NT2/D1 (cell line): ENCODE measurements around the gene TEP1.
"Not testable (repeated sequence)": the region's sequence is repeated elsewhere in the genome, so short reads cannot be mapped to it uniquely, and the experiment has no call there.

Experiments used
- DNase-seq: peaks from one replicate; pipeline ENCODE4 v3.0.0-alpha.2; 2011; ENCODE audit warnings: low read depth, low spot score
- H3K27me3 ChIP-seq: 2 replicates; pipeline ENCODE4 v1.6.0; 2011; ENCODE audit warnings: mild to moderate bottlenecking; ENCODE audit not compliant: insufficient read length, insufficient read depth
- H3K36me3 ChIP-seq: 2 replicates; pipeline ENCODE4 v1.6.1; 2011; ENCODE audit warnings: mild to moderate bottlenecking, low read length, mixed read lengths; ENCODE audit not compliant: insufficient read depth, insufficient read length
- H3K4me1 ChIP-seq: 2 replicates; pipeline ENCODE4 v1.5.1; 2011; ENCODE audit not compliant: insufficient read depth, insufficient read length
- H3K4me3 ChIP-seq: 2 replicates; pipeline ENCODE4 v1.5.1; 2011; ENCODE audit warnings: low read depth; ENCODE audit not compliant: insufficient read length
- H3K9ac ChIP-seq: 2 replicates; pipeline ENCODE4 v1.6.0; 2011; ENCODE audit warnings: low read depth; ENCODE audit not compliant: insufficient read length
- H3K9me3 ChIP-seq: 2 replicates; pipeline ENCODE4 v1.5.1; 2011; ENCODE audit warnings: mild to moderate bottlenecking, low read length; ENCODE audit not compliant: insufficient read depth
- SUZ12 ChIP-seq: IDR thresholded peaks from 2 replicates; pipeline ENCODE4 v1.6.1; 2011; ENCODE audit not compliant: insufficient read length, insufficient read depth; ENCODE audit errors: extremely low read depth
- YY1 ChIP-seq: IDR thresholded peaks from 2 replicates; pipeline ENCODE4 v1.6.1; 2011; ENCODE audit not compliant: insufficient read length, insufficient read depth
- ZNF274 ChIP-seq: IDR thresholded peaks from 2 replicates; pipeline ENCODE4 v1.6.1; 2011; ENCODE audit warnings: mild to moderate bottlenecking, low read depth, low read length

TEP1 gene

GRCh38 chr14:20377171-20377570, 36.1 kb downstream of the TEP1 start:
- Histone ChIP-seq H3K9ac (no peak overlapping the region), H3K4me3 (no peak overlapping the region), H3K4me1 (peaks cover 3% of the 10 kb centered on the region), H3K36me3 (peaks cover 86% of the 10 kb centered on the region), H3K9me3 (no peaks in the 10 kb centered on the region), H3K27me3 (no peaks in the 10 kb centered on the region)
- DNase-seq, result no peak
- TF ChIP-seq SUZ12, result no peak
- TF ChIP-seq ZNF274, result no peak
- TF ChIP-seq YY1, result no peak

GRCh38 chr14:20376071-20376588, 37.2 kb downstream of the TEP1 start:
- DNase-seq, result no peak
- H3K36me3 ChIP-seq, result peaks cover 85% of the 10 kb centered on the region
- no peak for TF ChIP-seq ZNF274
- TF ChIP-seq SUZ12, result no peak
- TF ChIP-seq YY1, result no peak

GRCh38 chr14:20375471-20375870, 37.8 kb downstream of the TEP1 start:
- Histone ChIP-seq H3K27me3 (no peaks in the 10 kb centered on the region), H3K4me1 (no peaks in the 10 kb centered on the region), H3K9ac (no peak overlapping the region), H3K9me3 (no peaks in the 10 kb centered on the region), H3K4me3 (no peak overlapping the region), H3K36me3 (peaks cover 86% of the 10 kb centered on the region)
- TF ChIP-seq YY1 (no peak), ZNF274 (no peak), SUZ12 (no peak)
- no peak for DNase-seq

More at GRCh38 chr14:20376071-20376588, 37.2 kb downstream of the TEP1 start:
- no peak overlapping the region for H3K9ac ChIP-seq
- H3K9me3 ChIP-seq, result no peaks in the 10 kb centered on the region
- no peak overlapping the region for H3K4me3 ChIP-seq
- H3K27me3 ChIP-seq, result no peaks in the 10 kb centered on the region
- no peaks in the 10 kb centered on the region for H3K4me1 ChIP-seq

- no peaks in the 10 kb centered on the region for H3K4me1 ChIP-seq
- DNase-seq, result no peak
- H3K27me3 ChIP-seq, result no peaks in the 10 kb centered on the region
- H3K4me3 ChIP-seq, result no peak overlapping the region
- H3K36me3 ChIP-seq, result peaks cover 77% of the 10 kb centered on the region
- H3K9ac ChIP-seq, result no peak overlapping the region
- TF ChIP-seq YY1 (no peak), SUZ12 (no peak), ZNF274 (no peak)
- H3K9me3 ChIP-seq, result no peaks in the 10 kb centered on the region
Observed at GRCh38 chr14:20372796-20373195, 40.5 kb downstream of the TEP1 start.

- no peaks in the 10 kb centered on the region for H3K4me1 ChIP-seq
- peaks cover 55% of the 10 kb centered on the region for H3K36me3 ChIP-seq
- H3K4me3 ChIP-seq, result no peak overlapping the region
- no peak for TF ChIP-seq SUZ12
- TF ChIP-seq YY1, result no peak
- TF ChIP-seq ZNF274, result no peak
- DNase-seq, result no peak
- H3K9ac ChIP-seq, result no peak overlapping the region
- no peaks in the 10 kb centered on the region for H3K27me3 ChIP-seq
- no peaks in the 10 kb centered on the region for H3K9me3 ChIP-seq
Observed at GRCh38 chr14:20365928-20366327, 47.4 kb downstream of the TEP1 start.

GRCh38 chr14:20358474-20358873, 54.8 kb downstream of the TEP1 start:
- H3K36me3 ChIP-seq, result peaks cover 67% of the 10 kb centered on the region
- H3K9me3 ChIP-seq, H3K4me3 ChIP-seq, H3K9ac ChIP-seq, DNase-seq, H3K27me3 ChIP-seq, H3K4me1 ChIP-seq: not testable (repeated sequence)

GRCh38 chr14:20356422-20356821, 56.9 kb downstream of the TEP1 start:
- Histone ChIP-seq H3K27me3 (no peaks in the 10 kb centered on the region), H3K9me3 (no peaks in the 10 kb centered on the region), H3K4me3 (no peak overlapping the region), H3K36me3 (peaks cover 73% of the 10 kb centered on the region), H3K9ac (no peak overlapping the region), H3K4me1 (no peaks in the 10 kb centered on the region)
- no peak for DNase-seq
- TF ChIP-seq YY1 (no peak), ZNF274 (no peak), SUZ12 (no peak)

GRCh38 chr14:20350860-20351259, 62.4 kb downstream of the TEP1 start:
- Histone ChIP-seq H3K9me3 (no peaks in the 10 kb centered on the region), H3K27me3 (no peaks in the 10 kb centered on the region), H3K4me1 (no peaks in the 10 kb centered on the region), H3K36me3 (peaks cover 87% of the 10 kb centered on the region), H3K4me3 (no peak overlapping the region), H3K9ac (no peak overlapping the region)
- no peak for DNase-seq
- no peak for TF ChIP-seq ZNF274
- TF ChIP-seq SUZ12, result no peak
